ENCODE measurements around the gene MRM2. TPM values are rescaled to one million over a fixed set of nuclear protein-coding genes. Genes with fewer than 3 reads are reported as not detected.

MRM2 gene
- total RNA-seq, 2 donors from 2014 or later, result 30.0 to 34.5 TPM

DNA sequence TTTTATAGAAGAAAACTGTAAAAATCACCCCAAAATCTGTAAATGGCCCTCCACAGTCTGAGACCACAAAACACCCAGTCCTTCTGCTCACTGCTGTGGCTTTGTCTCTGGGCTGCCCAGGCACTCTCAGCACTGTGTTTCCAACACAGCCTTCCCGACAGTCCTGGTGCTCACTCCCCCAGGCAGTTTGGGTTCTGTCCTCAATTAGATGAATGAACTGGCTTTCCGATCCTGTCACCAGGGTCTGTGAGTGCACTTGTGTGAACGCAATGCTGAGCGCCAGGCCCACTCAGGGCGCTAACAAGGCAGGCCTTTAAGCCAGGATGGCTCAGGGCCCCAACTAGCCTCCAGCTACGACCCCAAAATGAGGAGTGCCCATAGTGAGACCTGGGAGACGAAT is 12.5 kb downstream of the MRM2 start:
- ATAC-seq, result no peak
- no peaks in the 10 kb centered on the region for H3K9me3 Mint-ChIP-seq

DNA sequence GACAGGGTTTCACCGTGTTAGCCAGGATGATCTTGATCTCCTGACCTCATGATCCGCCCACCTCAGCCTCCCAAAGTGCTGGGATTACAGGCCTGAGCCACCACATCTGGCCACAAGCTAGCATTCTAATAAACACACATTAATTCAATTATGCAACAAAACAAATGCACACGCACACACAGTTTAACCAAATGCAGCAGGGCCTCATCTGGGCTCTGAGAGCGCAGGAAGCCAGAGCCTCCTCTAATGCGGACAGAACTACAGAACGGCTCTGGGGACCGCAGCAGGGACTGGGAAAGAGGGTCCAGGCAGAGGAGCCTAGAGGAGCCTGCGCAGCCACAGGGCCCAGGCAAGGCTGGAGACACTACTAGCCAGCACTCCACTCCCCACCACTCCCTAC is 13.1 kb downstream of the MRM2 start:
- Mint-ChIP-seq H3K27me3 (no peaks in the 10 kb centered on the region), H3K36me3 (no peaks in the 10 kb centered on the region), H3K4me1 (ENCODE audit: low read depth in 2 of 2) (peaks cover 10 to 29% of the 10 kb centered on the region in 2 donors), H3K4me3 (no peak overlapping the region), H3K9me3 (no peaks in the 10 kb centered on the region), H3K27ac (no peak overlapping the region)
- DNase-seq (ENCODE audit: low spot score) (no peak), ATAC-seq (no peak)

More for the DNA sequence above, 12.5 kb downstream of the MRM2 start:
- no peak overlapping the region for H3K4me3 Mint-ChIP-seq
- H3K27me3 Mint-ChIP-seq, result no peaks in the 10 kb centered on the region
- DNase-seq (ENCODE audit: low spot score), result no peak
- no peaks in the 10 kb centered on the region for H3K36me3 Mint-ChIP-seq
- peak overlapping the region in 1 of 2 donors; percentile 41 for H3K27ac Mint-ChIP-seq
- H3K4me1 Mint-ChIP-seq (ENCODE audit: low read depth in 2 of 2), result peaks cover 10 to 26% of the 10 kb centered on the region in 2 donors

- H3K4me1 Mint-ChIP-seq (ENCODE audit: low read depth in 2 of 2), result peaks cover 10 to 24% of the 10 kb centered on the region in 2 donors
- H3K27ac Mint-ChIP-seq, result no peak overlapping the region
- ATAC-seq (no peak), DNase-seq (ENCODE audit: low spot score) (no peak)
- no peaks in the 10 kb centered on the region for H3K36me3 Mint-ChIP-seq
- H3K9me3 Mint-ChIP-seq, result no peaks in the 10 kb centered on the region
- H3K27me3 Mint-ChIP-seq, result no peaks in the 10 kb centered on the region
- H3K4me3 Mint-ChIP-seq, result no peak overlapping the region
Observed at GRCh38 chr7:2227699-2228098, 14.3 kb downstream of the MRM2 start.

GRCh38 chr7:2225830-2226229 is 16.2 kb downstream of the MRM2 start:
- peaks cover 4 to 17% of the 10 kb centered on the region in 2 donors for H3K4me1 Mint-ChIP-seq (ENCODE audit: low read depth in 2 of 2)
- H3K36me3 Mint-ChIP-seq, result no peaks in the 10 kb centered on the region
- no peak overlapping the region for H3K4me3 Mint-ChIP-seq
- H3K27me3 Mint-ChIP-seq, result no peaks in the 10 kb centered on the region
- DNase-seq (ENCODE audit: low spot score) (no peak), ATAC-seq (no peak)
- no peaks in the 10 kb centered on the region for H3K9me3 Mint-ChIP-seq
- no peak overlapping the region for H3K27ac Mint-ChIP-seq

GRCh38 chr7:2225336-2225735 is 16.7 kb downstream of the MRM2 start:
- H3K36me3 Mint-ChIP-seq, result no peaks in the 10 kb centered on the region
- H3K4me1 Mint-ChIP-seq (ENCODE audit: low read depth in 2 of 2), result peaks cover 4 to 16% of the 10 kb centered on the region in 2 donors
- no peak for DNase-seq (ENCODE audit: low spot score)
- H3K9me3 Mint-ChIP-seq, result no peaks in the 10 kb centered on the region
- H3K4me3 Mint-ChIP-seq, result no peak overlapping the region
- no peak overlapping the region for H3K27ac Mint-ChIP-seq
- no peaks in the 10 kb centered on the region for H3K27me3 Mint-ChIP-seq
- no peak for ATAC-seq

DNA sequence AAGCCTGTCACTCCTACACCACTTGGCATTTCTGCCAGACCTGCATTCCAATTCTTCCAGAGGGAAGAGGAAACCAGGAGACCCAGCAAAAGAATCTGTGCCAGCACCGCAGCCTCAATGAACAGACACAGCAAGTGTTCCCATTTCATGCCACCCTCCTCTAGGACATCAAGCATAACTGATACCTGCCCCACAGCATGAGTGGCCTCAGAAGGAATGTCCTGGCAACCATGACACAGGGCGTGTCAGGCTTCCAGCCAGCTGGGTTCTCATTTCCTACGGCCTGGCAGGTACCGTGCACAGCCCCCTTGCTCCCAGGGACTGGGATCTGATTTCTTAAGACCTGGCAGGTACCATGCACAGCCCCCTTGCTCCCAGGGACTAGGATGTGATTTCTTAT is 17.1 kb downstream of the MRM2 start:
- H3K4me3 Mint-ChIP-seq, result no peak overlapping the region
- H3K9me3 Mint-ChIP-seq, result no peaks in the 10 kb centered on the region
- DNase-seq (ENCODE audit: low spot score) (no peak), ATAC-seq (no peak)
- H3K36me3 Mint-ChIP-seq, result no peaks in the 10 kb centered on the region
- no peak overlapping the region for H3K27ac Mint-ChIP-seq
- peaks cover 4 to 12% of the 10 kb centered on the region in 2 donors for H3K4me1 Mint-ChIP-seq (ENCODE audit: low read depth in 2 of 2)
- H3K27me3 Mint-ChIP-seq, result no peaks in the 10 kb centered on the region

- Mint-ChIP-seq H3K36me3 (no peaks in the 10 kb centered on the region), H3K4me1 (ENCODE audit: low read depth in 2 of 2) (peaks cover 1 to 9% of the 10 kb centered on the region in 2 donors), H3K4me3 (no peak overlapping the region), H3K9me3 (no peaks in the 10 kb centered on the region), H3K27ac (no peak overlapping the region), H3K27me3 (no peaks in the 10 kb centered on the region)
- no peak for DNase-seq (ENCODE audit: low spot score)
- no peak for ATAC-seq
Observed at GRCh38 chr7:2224491-2224928, 17.5 kb downstream of the MRM2 start.

DNA sequence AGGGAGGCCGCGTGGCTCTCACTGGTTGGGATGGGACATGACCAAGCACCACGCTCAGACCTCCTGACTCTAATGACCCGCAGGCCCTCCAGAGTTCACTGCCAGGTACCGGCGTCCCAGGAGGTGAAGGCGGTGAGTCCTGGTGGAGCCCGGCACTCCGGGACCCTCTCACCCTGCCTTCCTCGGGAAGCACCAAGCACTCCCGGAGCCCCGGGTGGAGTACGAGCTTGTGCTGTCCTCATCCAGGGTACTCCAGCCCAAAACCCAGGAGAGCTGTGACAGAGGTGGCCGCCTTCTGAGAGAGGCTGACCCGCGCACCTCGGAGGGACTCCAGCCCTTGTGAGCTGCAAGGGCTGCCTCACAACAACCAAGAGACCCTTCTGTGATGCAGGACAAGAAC is 18.7 kb downstream of the MRM2 start:
- Mint-ChIP-seq H3K27ac (no peak overlapping the region), H3K9me3 (no peaks in the 10 kb centered on the region), H3K36me3 (no peaks in the 10 kb centered on the region), H3K4me3 (no peak overlapping the region), H3K4me1 (ENCODE audit: low read depth in 2 of 2) (peaks cover 0 to 9% of the 10 kb centered on the region in 2 donors), H3K27me3 (no peaks in the 10 kb centered on the region)
- ATAC-seq, result peak in 1 of 2 donors; percentile 11
- no peak for DNase-seq (ENCODE audit: low spot score)

GRCh38 chr7:2222516-2222915 is 19.5 kb downstream of the MRM2 start:
- no peak for DNase-seq (ENCODE audit: low spot score)
- Mint-ChIP-seq H3K4me3 (no peak overlapping the region), H3K27ac (no peak overlapping the region), H3K27me3 (no peaks in the 10 kb centered on the region), H3K36me3 (no peaks in the 10 kb centered on the region), H3K4me1 (ENCODE audit: low read depth in 2 of 2) (peaks cover 0 to 7% of the 10 kb centered on the region in 2 donors), H3K9me3 (no peaks in the 10 kb centered on the region)
- ATAC-seq, result no peak

- Mint-ChIP-seq H3K27me3 (no peaks in the 10 kb centered on the region), H3K4me1 (ENCODE audit: low read depth in 2 of 2) (peaks cover 0 to 6% of the 10 kb centered on the region in 2 donors), H3K4me3 (no peak overlapping the region), H3K9me3 (no peaks in the 10 kb centered on the region), H3K36me3 (peaks cover 4% of the 10 kb centered on the region), H3K27ac (no peak overlapping the region)
- ATAC-seq, result no peak
- DNase-seq (ENCODE audit: low spot score), result no peak
Observed at GRCh38 chr7:2220954-2221353, 21.1 kb downstream of the MRM2 start.

- DNase-seq (ENCODE audit: low spot score) (no peak), ATAC-seq (no peak)
- Mint-ChIP-seq H3K9me3 (no peaks in the 10 kb centered on the region), H3K27me3 (no peaks in the 10 kb centered on the region), H3K4me3 (no peak overlapping the region), H3K27ac (no peak overlapping the region), H3K4me1 (ENCODE audit: low read depth in 2 of 2) (peaks cover 0 to 6% of the 10 kb centered on the region in 2 donors), H3K36me3 (peaks cover 6% of the 10 kb centered on the region)
Observed at GRCh38 chr7:2220506-2220905, 21.5 kb downstream of the MRM2 start.

DNA sequence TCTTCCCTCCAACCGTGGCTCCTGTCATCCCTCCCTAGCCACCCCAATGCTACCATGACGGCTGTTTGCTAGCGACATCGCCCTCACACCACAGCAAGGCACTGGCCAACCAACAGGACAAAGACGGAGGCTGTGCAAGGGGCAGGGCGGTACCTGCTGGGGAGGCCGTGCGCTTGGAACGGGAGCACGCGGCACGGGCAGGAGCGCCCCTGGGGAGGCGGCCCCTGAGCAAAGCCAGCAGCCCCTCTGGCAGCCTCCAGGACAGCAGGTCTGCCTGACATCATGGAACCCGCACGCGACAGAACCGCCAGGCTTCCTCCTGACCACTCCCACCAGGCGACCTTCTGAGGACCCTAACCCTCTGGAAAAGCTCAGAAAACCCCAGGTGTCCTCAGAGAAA is 22.0 kb downstream of the MRM2 start:
- no peak for DNase-seq (ENCODE audit: low spot score)
- Mint-ChIP-seq H3K4me3 (no peak overlapping the region), H3K4me1 (ENCODE audit: low read depth in 2 of 2) (peaks cover 0 to 8% of the 10 kb centered on the region in 2 donors), H3K27ac (no peak overlapping the region), H3K36me3 (peaks cover 6% of the 10 kb centered on the region), H3K27me3 (no peaks in the 10 kb centered on the region), H3K9me3 (no peaks in the 10 kb centered on the region)
- ATAC-seq, result no peak

DNA sequence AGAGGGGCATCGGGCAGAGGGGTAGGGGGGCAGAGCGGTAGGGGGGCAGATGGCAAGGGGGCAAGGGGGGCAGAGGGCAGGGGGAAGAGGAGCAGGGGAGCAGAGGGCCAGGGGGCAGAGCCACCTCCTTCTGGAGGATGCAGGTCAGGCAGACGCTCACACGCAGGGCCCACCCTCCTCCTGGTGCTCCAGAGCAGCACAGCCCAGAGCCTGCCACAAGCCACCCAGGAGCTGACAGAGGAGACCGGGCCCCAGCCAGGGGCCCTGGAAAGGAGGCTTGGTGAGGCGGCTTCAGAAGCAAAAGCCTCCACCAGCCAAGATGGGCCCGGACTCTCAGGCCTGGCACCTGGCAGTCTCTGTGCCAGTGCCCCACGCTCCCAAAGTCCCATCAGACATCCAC is 22.4 kb downstream of the MRM2 start:
- no peak for DNase-seq (ENCODE audit: low spot score)
- Mint-ChIP-seq H3K9me3 (no peaks in the 10 kb centered on the region), H3K36me3 (peaks cover 6% of the 10 kb centered on the region), H3K4me3 (no peak overlapping the region), H3K27ac (no peak overlapping the region), H3K27me3 (no peaks in the 10 kb centered on the region), H3K4me1 (ENCODE audit: low read depth in 2 of 2) (peaks cover 0 to 8% of the 10 kb centered on the region in 2 donors)
- no peak for ATAC-seq

DNA sequence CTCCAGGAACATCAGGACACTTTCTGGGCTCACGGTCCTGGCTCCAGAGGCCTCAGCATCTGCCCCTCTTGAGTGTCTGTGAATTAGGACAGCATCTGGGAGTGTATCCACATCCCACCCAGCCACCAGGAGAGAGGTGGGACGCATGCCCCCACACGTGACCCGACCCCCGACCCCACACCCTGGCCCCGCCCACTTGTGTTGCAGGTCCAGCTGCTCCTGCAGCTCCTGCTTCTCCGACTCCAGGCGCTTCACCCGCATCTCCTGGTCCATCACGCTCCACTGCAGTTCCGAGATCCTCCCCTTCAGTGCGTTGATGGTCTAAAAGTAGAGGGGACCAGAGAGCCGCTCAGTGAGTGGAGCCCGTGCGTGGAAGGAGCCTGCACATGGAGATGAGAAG is 22.9 kb downstream of the MRM2 start:
- H3K27me3 Mint-ChIP-seq, result no peaks in the 10 kb centered on the region
- H3K4me3 Mint-ChIP-seq, result no peak overlapping the region
- no peaks in the 10 kb centered on the region for H3K9me3 Mint-ChIP-seq
- peaks cover 0 to 6% of the 10 kb centered on the region in 2 donors for H3K4me1 Mint-ChIP-seq (ENCODE audit: low read depth in 2 of 2)
- no peak for ATAC-seq
- peaks cover 6% of the 10 kb centered on the region for H3K36me3 Mint-ChIP-seq
- H3K27ac Mint-ChIP-seq, result no peak overlapping the region
- no peak for DNase-seq (ENCODE audit: low spot score)

DNA sequence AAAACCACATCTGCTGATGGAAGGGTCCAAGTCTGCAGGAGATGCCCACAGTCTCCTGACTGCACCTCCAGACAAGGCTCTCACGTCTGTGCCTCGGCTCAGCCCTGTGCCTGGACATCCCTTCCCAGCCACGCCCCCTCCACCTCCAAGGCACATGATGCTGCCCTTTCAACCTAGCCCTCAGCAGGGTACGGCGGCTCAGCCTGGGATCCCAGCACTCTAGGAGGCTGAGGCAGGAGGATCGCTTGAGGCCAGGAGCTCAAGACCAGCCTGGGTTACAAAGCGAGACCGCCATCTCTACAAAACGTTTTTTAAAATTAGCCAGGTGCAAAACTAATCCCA is 23.6 kb downstream of the MRM2 start:
- H3K4me1 Mint-ChIP-seq (ENCODE audit: low read depth in 2 of 2), result peaks cover 0 to 7% of the 10 kb centered on the region in 2 donors
- DNase-seq (ENCODE audit: low spot score) (no peak), ATAC-seq (no peak)
- peaks cover 9% of the 10 kb centered on the region for H3K36me3 Mint-ChIP-seq
- no peaks in the 10 kb centered on the region for H3K9me3 Mint-ChIP-seq
- no peak overlapping the region for H3K27ac Mint-ChIP-seq
- H3K4me3 Mint-ChIP-seq, result no peak overlapping the region
- no peaks in the 10 kb centered on the region for H3K27me3 Mint-ChIP-seq

Data from natural killer cell treated with Interleukin-12 subunit alpha and Interleukin-12 subunit beta and Interleukin-15 and Interleukin-18, amount 100 ng/mL, for 72 hours (primary cell).